HG03135 (cell line): Measurements from ENCODE around the gene EPHA3.

ENCODE experiments used
- ATAC-seq: cut with Tn5 transposase; IDR thresholded peaks from one replicate; pipeline ENCODE4 v1.9.1; 2021; ENCODE audit warnings: mild to moderate bottlenecking, moderate library complexity; ENCODE audit not compliant: unreplicated experiment

Gene EPHA3

GRCh38 chr3:89107461-89108290, at the start of gene EPHA3:
TSS of gene EPHA3 (plus strand) at chr3:89107621. CDS start at chr3:89107749, 128 bp downstream.
- peak; percentile 91 for ATAC-seq

- ATAC-seq, result no peak
These were observed 49.0 kb upstream of the EPHA3 start for GRCh38 chr3:89058371-89058770.

GRCh38 chr3:89059211-89059925, 48.1 kb upstream of the EPHA3 start:
- ATAC-seq, result no peak

GRCh38 chr3:89061259-89061658, 46.2 kb upstream of the EPHA3 start:
- ATAC-seq, result no peak

- ATAC-seq, result no peak
These were observed 39.7 kb upstream of the EPHA3 start for GRCh38 chr3:89067736-89068135.

- no peak for ATAC-seq
These were observed 34.8 kb upstream of the EPHA3 start for GRCh38 chr3:89072642-89073041.

- ATAC-seq, result no peak
These were observed 27.5 kb upstream of the EPHA3 start for GRCh38 chr3:89079944-89080343.

- ATAC-seq, result no peak
These were observed 19.6 kb upstream of the EPHA3 start for GRCh38 chr3:89087851-89088250.

- ATAC-seq, result no peak
These were observed 9.2 kb upstream of the EPHA3 start for GRCh38 chr3:89098173-89098572.

GRCh38 chr3:89098964-89099585, 8.3 kb upstream of the EPHA3 start:
- peak; percentile 97 for ATAC-seq

- ATAC-seq, result no peak
These were observed 6.2 kb upstream of the EPHA3 start for GRCh38 chr3:89101251-89101650.

GRCh38 chr3:89101921-89102320, 5.5 kb upstream of the EPHA3 start:
- no peak for ATAC-seq

- ATAC-seq, result no peak
These were observed 2.9 kb upstream of the EPHA3 start for GRCh38 chr3:89104499-89104898.

- ATAC-seq, result no peak
These were observed 1.9 kb upstream of the EPHA3 start for GRCh38 chr3:89105503-89105902.

GRCh38 chr3:89108291-89108550, 800 bp downstream of the EPHA3 start:
- no peak for ATAC-seq

GRCh38 chr3:89113344-89113743, 5.9 kb downstream of the EPHA3 start:
- no peak for ATAC-seq

GRCh38 chr3:89113893-89114840, 6.7 kb downstream of the EPHA3 start:
- ATAC-seq, result peak; percentile 86

- ATAC-seq, result peak; percentile 24
These were observed 7.4 kb downstream of the EPHA3 start for GRCh38 chr3:89114841-89115223.

- ATAC-seq, result no peak
These were observed 9.1 kb downstream of the EPHA3 start for GRCh38 chr3:89116476-89116875.

- ATAC-seq, result no peak
These were observed 30.6 kb downstream of the EPHA3 start for GRCh38 chr3:89138048-89138447.

GRCh38 chr3:89139870-89140269, 32.4 kb downstream of the EPHA3 start:
- ATAC-seq, result no peak
